Liver (tissue), 9 donors: ENCODE data around the gene CNGA3. TPM values are rescaled to one million over a fixed set of nuclear protein-coding genes. Genes with fewer than 3 reads are reported as not detected.

Experiments
- DNase-seq: peaks from one replicate; pipeline ENCODE4 v3.0.0-alpha.2; 2017; ENCODE audit warnings: low spot score
- H3K27ac ChIP-seq, 2 donors: one replicate each; pipeline ENCODE4 v1.7.0; 2013; ENCODE audit warnings: inconsistent platforms in 2 of 2, low read length in 2 of 2, control low read depth in 1 of 2, low read depth in 1 of 2, mild to moderate bottlenecking in 1 of 2
- H3K27me3 ChIP-seq, 4 donors: one replicate each; pipeline versions ENCODE4 v1.6.1 to v1.7.0; 2013; ENCODE audit warnings: low read length in 3 of 4, inconsistent platforms in 1 of 4, mild to moderate bottlenecking in 1 of 4, moderate library complexity in 1 of 4; ENCODE audit not compliant: control insufficient read depth in 4 of 4, insufficient read depth in 4 of 4
- H3K36me3 ChIP-seq, 4 donors: one replicate each; pipeline versions ENCODE4 v1.6.1 to v1.7.0; 2013; ENCODE audit warnings: low read length in 3 of 4, mild to moderate bottlenecking in 3 of 4, low read depth in 1 of 4, moderate library complexity in 1 of 4; ENCODE audit not compliant: control insufficient read depth in 4 of 4, insufficient read depth in 3 of 4
- H3K4me1 ChIP-seq, 4 donors: one replicate each; pipeline versions ENCODE4 v1.6.1 to v1.7.0; 2013; ENCODE audit warnings: low read length in 3 of 4, mild to moderate bottlenecking in 3 of 4, moderate library complexity in 1 of 4; ENCODE audit not compliant: control insufficient read depth in 4 of 4, insufficient read depth in 4 of 4
- H3K4me3 ChIP-seq, 3 donors: one replicate each; pipeline versions ENCODE4 v1.6.1 to v1.7.0; 2013; ENCODE audit warnings: low read length in 3 of 3, control low read depth in 1 of 3, low read depth in 1 of 3, mild to moderate bottlenecking in 1 of 3
- H3K9ac ChIP-seq, 2 donors: one replicate each; pipeline ENCODE4 v1.7.0; 2013; ENCODE audit warnings: low read length in 2 of 2, mild to moderate bottlenecking in 2 of 2, moderate library complexity in 2 of 2, control low read depth in 1 of 2, low read depth in 1 of 2
- H3K9me3 ChIP-seq, 4 donors: one replicate each; pipeline versions ENCODE4 v1.6.1 to v1.7.0; 2013; ENCODE audit warnings: low read length in 3 of 4; ENCODE audit not compliant: control insufficient read depth in 4 of 4
- ATF3 ChIP-seq: IDR thresholded peaks from 2 replicates; pipeline ENCODE4 v1.6.1; 2016; ENCODE audit warnings: antibody characterized with exemption
- CTCF ChIP-seq: fragments of 150-350 bp; IDR thresholded peaks from 2 replicates; pipeline ENCODE4 v1.5.1; 2017; ENCODE audit warnings: improper control_type of control experiment, low read depth, low read length; ENCODE audit not compliant: missing input control
- EGR1 ChIP-seq, 2 donors: IDR thresholded peaks; 2 replicates each; pipeline ENCODE4 v1.6.1; 2016 to 2018; ENCODE audit warnings: antibody characterized with exemption in 2 of 2, low read depth in 2 of 2
- FOXA1 ChIP-seq: IDR thresholded peaks from 2 replicates; pipeline ENCODE4 v1.6.1; 2016; ENCODE audit warnings: antibody characterized with exemption
- FOXA2 ChIP-seq: IDR thresholded peaks from 2 replicates; pipeline ENCODE4 v1.6.1; 2016; ENCODE audit warnings: antibody characterized with exemption
- GABPA ChIP-seq, 2 donors: IDR thresholded peaks in 1 of 2; conservative IDR thresholded peaks in 1 of 2; 2 replicates each; pipeline ENCODE4 v1.6.1; 2016; ENCODE audit warnings: antibody characterized with exemption in 2 of 2, mild to moderate bottlenecking in 1 of 2, moderate library complexity in 1 of 2
- HNF4A ChIP-seq, 2 donors: conservative IDR thresholded peaks; 2 replicates each; pipeline ENCODE4 v1.6.1; 2016; ENCODE audit warnings: antibody characterized with exemption in 2 of 2, mild to moderate bottlenecking in 2 of 2
- HNF4G ChIP-seq: IDR thresholded peaks from 2 replicates; pipeline ENCODE4 v1.6.1; 2016; ENCODE audit warnings: antibody characterized with exemption
- JUND ChIP-seq, 2 donors: IDR thresholded peaks; 2 replicates each; pipeline ENCODE4 v1.6.1; 2016; ENCODE audit warnings: antibody characterized with exemption in 2 of 2
- MAX ChIP-seq: IDR thresholded peaks from 2 replicates; pipeline ENCODE4 v1.6.1; 2016; ENCODE audit warnings: antibody characterized with exemption
- NR2F2 ChIP-seq: IDR thresholded peaks from 2 replicates; pipeline ENCODE4 v1.6.1; 2016; ENCODE audit warnings: antibody characterized with exemption
- RAD21 ChIP-seq, 2 donors: IDR thresholded peaks; 2 replicates each; pipeline ENCODE4 v1.6.1; 2016; ENCODE audit warnings: antibody characterized with exemption in 2 of 2, mild to moderate bottlenecking in 2 of 2
- REST ChIP-seq: IDR thresholded peaks from 2 replicates; pipeline ENCODE4 v1.6.1; 2016; ENCODE audit warnings: antibody characterized with exemption, mild to moderate bottlenecking
- RXRA ChIP-seq, 2 donors: IDR thresholded peaks; 2 replicates each; pipeline ENCODE4 v1.6.1; 2017 to 2018; ENCODE audit warnings: antibody characterized with exemption in 2 of 2, mild to moderate bottlenecking in 1 of 2
- SP1 ChIP-seq: IDR thresholded peaks from 2 replicates; pipeline ENCODE4 v1.6.1; 2018; ENCODE audit warnings: antibody characterized with exemption, mild to moderate bottlenecking
- TAF1 ChIP-seq: conservative IDR thresholded peaks from 2 replicates; pipeline ENCODE4 v1.6.1; 2016; ENCODE audit warnings: antibody characterized with exemption, mild to moderate bottlenecking
- YY1 ChIP-seq: IDR thresholded peaks from 2 replicates; pipeline ENCODE4 v1.6.1; 2016; ENCODE audit warnings: antibody characterized with exemption, mild to moderate bottlenecking
- ZBTB33 ChIP-seq: IDR thresholded peaks from 2 replicates; pipeline ENCODE4 v1.6.1; 2016; ENCODE audit warnings: antibody characterized with exemption
- WGBS: extraction: QIAGEN DNeasy Blood & Tissue Kit; methylation state at CpG from one replicate; pipeline ENCODE4 v1.1.7; 2013; 5-methylcytosine and 5-hydroxymethylcytosine counted together
- polyA plus RNA-seq, 2 donors: library from polyadenylated mRNA; stranded (reverse) in 1 of 2; unstranded in 1 of 2; fragments of 200-250 nt in 1 of 2; fragments of >200 nt in 1 of 2; fragmentation: Nextera tagmentation in 1 of 2; extraction: Ambion mirVana in 1 of 2; gene quantifications; one replicate each; pipeline versions ENCODE4 v1.2.1 to v1.2.3, GENCODE V29; 2013 to 2015
- total RNA-seq, 2 donors: library from RNA; depleted of rRNA; stranded (reverse); fragments of >200 nt; gene quantifications; one replicate each; pipeline ENCODE4 v1.2.3, GENCODE V29; 2014
- donor health status: healthy.
- donor health status: healthy.
- donor health status: healthy.
- donor health status: healthy.
- donor health status: healthy.

CNGA3 gene
- total and polyA plus RNA-seq, 4 donors, result not detected

- Histone ChIP-seq H3K9ac (peak within 1 kb of the TSS; percentile 52 to 72), H3K27me3 (no peaks in the 10 kb centered on the region), H3K4me1 (peaks cover 0 to 14% (median 11%) of the 10 kb centered on the region in 4 donors), H3K4me3 (peak within 1 kb of the TSS; percentile 72 to 96 (median 81)), H3K27ac (peak within 1 kb of the TSS; percentile 48 to 59), H3K36me3 (no peaks in the 10 kb centered on the region), H3K9me3 (no peaks in the 10 kb centered on the region)
- peak; percentile 84 for DNase-seq
- WGBS, result under 1% methylated on average over 75 of the region's 75 CpGs
- TF ChIP-seq REST (no peak), HNF4A (conservative IDR thresholded peaks at IDR 0.05) (no peak), FOXA1 (no peak), SP1 (no peak), MAX (no peak), GABPA (IDR thresholded peaks at IDR 0.05 in 1 of 2, conservative IDR thresholded peaks at IDR 0.05 in 1 of 2) (no peak), RAD21 (IDR thresholded peaks at IDR 0.05) (no peak), TAF1 (no peak), CTCF (no peak), YY1 (no peak), HNF4G (no peak), JUND (IDR thresholded peaks at IDR 0.05) (no peak)
Observed at GRCh38 chr2:98444436-98445176, 98.3 kb downstream of the CNGA3 start, which contains the start of gene INPP4A. Gene INPP4A (plus strand): TSS chr2:98444858. CDS start chr2:98520049, 75,191 bp downstream.

- H3K4me1 ChIP-seq, result peaks cover 0 to 14% (median 11%) of the 10 kb centered on the region in 4 donors
- H3K9me3 ChIP-seq, result no peaks in the 10 kb centered on the region
- TF ChIP-seq FOXA2 (no peak), RXRA (IDR thresholded peaks at IDR 0.05) (no peak), TAF1 (no peak), CTCF (no peak), ZBTB33 (no peak), YY1 (no peak), EGR1 (IDR thresholded peaks at IDR 0.05; ENCODE audit: low read depth in 2 of 2) (no peak), MAX (no peak), HNF4A (conservative IDR thresholded peaks at IDR 0.05) (no peak), NR2F2 (no peak), ATF3 (no peak), JUND (IDR thresholded peaks at IDR 0.05) (no peak), FOXA1 (no peak), RAD21 (IDR thresholded peaks at IDR 0.05) (no peak), HNF4G (no peak), SP1 (no peak)
- no peak for DNase-seq
- H3K36me3 ChIP-seq, result no peaks in the 10 kb centered on the region
- WGBS, result 1% methylated on average over 34 of the region's 34 CpGs
- peak overlapping the region; percentile 48 to 59 for H3K27ac ChIP-seq
- H3K4me3 ChIP-seq, result peak overlapping the region; percentile 72 to 96 (median 77)
- H3K27me3 ChIP-seq, result no peaks in the 10 kb centered on the region
- peak overlapping the region; percentile 52 to 72 for H3K9ac ChIP-seq
Observed at GRCh38 chr2:98445177-98445682, 99.0 kb downstream of the CNGA3 start.
